Measurements from ENCODE around the gene KIF3B.
"Not testable (repeated sequence)": the region's sequence is repeated elsewhere in the genome, so short reads cannot be mapped to it uniquely, and the experiment has no call there.

Gene KIF3B

DNA sequence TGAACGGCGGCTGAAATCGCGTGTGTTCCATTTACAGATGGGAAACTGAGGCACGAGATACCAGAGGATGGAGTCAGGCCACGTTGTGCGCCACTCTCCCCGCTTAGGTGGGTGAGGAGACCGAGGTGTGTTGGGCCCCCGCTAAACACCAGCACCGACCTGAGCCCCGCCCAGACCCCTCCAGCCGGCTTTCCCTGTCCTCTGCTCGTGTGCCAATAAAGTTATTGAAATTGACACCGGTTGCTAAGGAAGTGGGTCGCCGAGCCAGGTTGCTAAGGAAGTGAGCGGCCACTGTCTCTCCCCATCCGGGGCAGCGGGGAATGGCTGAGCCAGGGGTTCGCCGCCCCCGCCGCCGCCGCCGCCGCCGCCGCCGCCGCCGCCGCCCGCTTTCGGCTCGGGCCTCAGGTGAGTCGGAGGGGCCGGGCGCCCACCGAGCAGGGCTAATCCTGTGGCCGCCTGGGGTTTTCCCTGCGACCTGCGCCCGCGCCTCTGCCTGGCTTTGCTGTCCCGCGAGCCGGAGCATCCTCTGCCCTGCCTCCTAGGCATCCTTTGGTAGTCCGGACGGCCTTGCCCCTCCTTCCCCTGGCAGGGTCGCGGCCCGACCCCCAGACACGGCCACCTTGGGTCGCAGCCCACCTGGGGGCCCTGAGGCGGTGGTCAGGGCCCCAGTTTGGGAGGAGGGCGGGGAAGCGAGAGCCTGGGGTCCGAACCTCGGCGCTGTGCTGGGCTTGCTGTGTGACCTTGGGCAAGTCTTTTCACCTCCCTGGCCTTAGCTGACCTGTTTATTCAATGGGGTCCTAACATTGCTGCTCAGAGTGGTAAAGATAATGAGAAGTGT, at the start of gene KIF3B:
KIF3B (plus strand) TSS at position 291 of the 838 bp plus-strand sequence. CDS start 32,127 bp downstream, outside the sequence.
- peak; percentile 93 for DNase-seq

DNA sequence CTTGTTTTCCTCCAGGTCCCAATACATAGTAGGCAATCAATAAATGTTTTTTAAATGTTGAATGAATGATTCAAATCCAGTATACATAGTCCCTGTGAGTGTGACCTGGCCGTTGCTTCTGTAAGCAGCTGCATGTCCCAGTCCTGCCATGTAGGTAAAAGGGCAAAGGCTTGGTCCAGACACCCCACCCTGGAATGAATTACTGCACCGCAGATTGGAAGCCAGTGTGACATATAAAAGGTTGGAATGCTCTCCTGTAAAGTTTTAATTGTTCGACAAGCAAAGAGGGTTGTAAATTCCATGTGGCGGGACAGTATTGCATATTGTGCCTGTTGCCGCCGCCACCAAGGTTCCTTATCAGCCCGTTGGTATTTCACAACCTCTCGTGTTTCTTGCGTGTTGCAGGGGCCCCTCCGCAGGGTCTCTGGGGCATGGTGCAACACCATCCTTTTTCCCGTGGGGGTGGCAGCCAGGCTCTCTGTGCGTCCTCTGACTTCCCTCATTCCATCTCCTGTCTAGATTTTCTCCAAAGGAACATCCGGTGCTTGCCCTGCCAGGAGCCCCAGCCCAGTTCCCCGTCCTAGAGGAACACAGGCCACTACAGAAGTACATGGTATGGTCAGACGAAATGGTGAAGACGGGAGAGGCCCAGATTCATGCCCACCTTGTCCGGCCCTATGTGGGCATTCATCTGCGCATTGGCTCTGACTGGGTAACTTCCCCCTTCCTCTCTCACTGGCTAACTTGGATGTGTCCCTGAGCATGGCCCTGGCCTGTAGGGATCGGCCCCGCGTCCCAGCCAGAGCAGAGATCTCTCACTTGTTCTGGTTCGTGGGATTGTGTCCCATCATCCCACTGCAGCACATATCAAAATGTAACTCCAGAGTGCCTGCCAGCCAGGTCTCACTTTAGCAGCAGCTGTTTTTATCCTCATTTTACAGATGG, 49.4 kb upstream of the KIF3B start:
- DNase-seq: no peak

DNA sequence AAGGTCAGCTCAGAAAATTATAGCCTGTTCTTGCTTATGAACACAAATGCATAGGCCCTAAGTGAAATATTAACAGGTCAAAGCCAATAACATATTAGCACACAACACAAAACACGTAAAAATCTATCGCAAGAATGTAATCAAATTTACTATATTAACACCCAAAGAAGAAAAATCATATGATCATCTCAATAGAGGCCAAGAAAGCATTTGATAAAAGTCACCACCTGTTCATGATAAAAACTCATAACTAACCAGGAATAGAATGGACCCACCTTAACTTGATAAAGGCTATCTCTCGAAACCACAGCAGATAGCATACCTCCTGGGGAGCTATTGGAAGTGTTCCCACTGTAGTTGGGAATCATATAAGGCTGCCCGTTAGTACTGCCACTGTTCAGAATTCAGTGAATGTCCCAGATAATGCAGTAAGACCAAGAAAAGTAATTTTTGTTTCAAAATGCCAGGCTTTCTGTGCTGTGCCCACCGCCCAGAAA, 48.2 kb upstream of the KIF3B start:
- DNase-seq: no peak

DNA sequence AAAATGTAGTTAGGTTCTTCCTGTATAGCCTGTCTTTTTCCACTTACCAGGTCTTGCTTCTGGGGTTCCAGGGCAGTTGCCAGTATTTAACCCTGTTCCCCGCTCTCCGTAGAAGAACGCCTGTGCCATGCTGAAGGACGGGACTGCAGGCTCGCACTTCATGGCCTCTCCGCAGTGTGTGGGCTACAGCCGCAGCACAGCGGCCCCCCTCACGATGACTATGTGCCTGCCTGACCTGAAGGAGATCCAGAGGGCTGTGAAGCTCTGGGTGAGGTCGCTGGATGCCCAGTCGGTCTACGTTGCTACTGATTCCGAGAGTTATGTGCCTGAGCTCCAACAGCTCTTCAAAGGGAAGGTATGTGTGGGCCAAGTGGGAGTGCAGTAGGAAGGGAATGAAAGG, 46.7 kb upstream of the KIF3B start:
- DNase-seq: no peak

DNA sequence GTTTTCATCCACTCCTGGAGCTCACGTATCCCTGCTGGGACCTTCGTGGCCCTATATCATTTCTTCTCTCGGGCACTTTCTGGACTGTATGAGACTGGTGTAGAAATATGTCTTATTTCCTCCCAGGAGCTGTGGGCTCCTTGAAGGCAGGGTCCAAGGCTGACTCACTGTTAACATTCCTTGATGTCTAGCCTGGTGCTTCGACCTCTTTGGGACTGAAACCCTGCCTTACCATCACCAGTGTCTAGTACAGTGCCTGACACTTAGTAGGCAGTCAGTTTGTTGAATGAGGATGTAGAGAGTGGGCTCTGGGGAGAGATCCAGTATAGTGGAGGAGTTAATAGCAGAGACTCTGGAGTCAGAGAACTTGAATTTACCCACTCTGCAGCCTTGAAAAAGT, 46.2 kb upstream of the KIF3B start:
- DNase-seq: no peak

DNA sequence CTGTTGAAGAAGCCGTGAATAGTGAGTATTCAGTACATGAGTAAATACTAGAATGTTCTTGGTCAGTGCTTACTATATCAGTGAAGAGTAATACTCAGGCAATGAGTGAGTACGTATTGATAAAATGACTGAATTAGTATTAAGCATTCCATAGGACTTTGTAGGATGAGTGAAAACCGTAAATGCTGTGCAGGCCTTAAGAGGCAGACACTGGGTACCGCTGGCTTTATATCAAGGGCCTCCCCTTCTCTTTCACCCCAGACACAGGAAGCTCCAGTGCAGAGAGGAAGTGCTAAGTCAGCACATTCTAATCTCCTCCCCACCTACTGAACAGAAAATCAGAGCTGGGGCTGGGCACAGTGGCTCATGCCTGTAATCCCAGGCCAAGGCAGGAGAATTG, 45.6 kb upstream of the KIF3B start:
- DNase-seq: peak; percentile 71

DNA sequence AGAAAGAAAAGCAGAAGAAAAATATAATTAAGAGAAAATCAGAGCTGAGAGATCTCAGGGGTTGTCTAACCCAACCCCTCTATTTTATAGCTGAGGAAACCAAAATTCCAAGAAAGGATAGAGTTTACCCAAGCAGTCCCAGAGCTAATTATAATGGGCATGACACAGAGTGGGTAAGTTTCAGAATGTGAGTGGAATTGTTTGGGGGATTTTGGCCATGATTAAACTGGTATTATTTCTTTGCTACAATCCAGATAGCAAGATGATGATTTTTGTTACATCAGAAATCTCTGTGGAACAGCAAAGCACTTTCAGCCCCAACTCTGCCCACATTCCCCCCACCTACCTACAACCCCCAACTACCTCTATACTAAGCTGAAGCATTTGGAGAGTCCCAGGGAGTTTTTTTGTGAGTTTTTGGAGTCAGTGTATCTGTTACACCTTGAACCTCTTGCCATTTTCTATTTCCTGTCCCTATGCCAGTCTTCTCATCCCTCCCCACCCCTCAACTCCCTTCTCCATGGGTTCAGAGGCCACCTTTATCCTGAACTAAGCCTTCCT, 45.0 kb upstream of the KIF3B start:
- no peak for DNase-seq

DNA sequence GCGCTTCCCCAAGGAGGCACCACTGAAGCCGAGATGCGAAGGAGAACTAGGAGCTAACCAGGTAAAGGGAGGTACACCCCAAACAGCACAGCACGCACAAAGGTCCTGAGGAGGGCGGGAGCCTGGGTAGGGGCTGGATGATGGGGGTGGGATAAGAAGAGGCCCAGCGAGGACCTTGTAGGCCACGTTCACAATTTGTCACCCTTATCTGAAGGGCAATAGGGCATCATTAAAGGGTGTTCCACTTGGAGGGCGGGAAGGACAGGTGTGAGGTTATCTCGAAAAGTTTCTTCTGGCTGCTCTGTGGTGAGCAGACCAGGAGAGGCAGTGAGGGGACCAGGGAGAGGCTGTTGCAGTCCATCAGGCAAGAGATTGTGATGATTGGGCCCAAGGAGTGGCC, 44.2 kb upstream of the KIF3B start:
- DNase-seq: no peak

DNA sequence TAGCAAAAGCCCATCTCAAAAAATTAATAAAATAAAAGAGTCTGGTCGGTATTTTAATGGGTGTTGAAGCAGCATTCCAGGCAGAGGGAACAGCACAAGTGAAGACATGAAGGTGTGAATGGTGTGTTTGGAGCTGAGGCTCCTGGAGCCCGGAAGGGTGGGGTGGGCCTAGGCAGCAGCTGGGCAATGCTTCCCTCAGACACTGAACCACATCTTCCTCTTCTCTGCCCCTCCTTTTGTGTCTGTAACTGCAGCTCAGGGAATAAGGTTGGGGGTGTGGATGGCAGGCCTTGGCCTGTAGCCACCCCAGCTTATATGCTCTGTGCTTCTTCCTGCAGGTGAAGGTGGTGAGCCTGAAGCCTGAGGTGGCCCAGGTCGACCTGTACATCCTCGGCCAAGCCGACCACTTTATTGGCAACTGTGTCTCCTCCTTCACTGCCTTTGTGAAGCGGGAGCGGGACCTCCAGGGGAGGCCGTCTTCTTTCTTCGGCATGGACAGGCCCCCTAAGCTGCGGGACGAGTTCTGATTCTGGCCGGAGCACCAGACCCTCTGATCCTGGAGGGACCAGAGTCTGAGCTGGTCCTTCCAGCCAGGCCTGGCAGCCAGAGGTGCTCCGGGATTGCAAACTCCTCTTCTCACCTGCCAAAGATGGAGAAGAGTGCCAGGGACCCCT, 43.2 kb upstream of the KIF3B start:
- no peak for DNase-seq

DNA sequence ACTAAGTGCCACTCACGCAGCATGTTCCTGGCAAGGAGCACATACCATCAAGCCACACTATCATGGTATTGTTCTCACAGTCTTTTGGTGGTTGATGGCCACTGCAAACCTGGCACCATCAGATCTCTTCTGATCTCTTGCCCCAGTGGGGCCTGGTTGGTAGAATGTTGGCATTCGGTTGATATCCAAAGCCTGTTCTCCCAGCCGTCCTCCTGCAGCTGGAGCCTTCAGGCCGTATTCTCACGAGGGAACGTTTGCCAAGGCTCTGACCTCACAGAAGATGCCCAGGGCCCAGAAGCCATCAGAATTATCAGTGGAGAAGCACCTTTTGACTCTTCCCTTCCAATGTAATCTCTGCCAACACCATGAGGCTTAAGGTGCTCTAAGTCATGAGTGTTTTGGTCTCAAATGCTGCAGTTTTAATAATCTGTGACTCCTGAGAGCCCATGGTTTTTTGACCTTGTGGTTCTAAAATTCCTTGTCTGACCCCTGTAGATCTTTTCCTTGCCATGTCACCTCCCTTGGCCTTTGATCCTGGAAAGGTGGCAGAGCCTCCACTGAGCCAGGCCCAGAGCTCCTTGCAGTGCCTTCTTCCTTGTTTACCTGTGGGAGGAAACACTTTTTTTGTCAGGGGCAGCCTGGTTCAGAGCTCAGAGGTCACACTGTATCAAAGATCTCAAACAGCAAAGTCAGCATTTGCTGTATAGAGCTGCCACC, 42.0 kb upstream of the KIF3B start:
- DNase-seq: no peak

DNA sequence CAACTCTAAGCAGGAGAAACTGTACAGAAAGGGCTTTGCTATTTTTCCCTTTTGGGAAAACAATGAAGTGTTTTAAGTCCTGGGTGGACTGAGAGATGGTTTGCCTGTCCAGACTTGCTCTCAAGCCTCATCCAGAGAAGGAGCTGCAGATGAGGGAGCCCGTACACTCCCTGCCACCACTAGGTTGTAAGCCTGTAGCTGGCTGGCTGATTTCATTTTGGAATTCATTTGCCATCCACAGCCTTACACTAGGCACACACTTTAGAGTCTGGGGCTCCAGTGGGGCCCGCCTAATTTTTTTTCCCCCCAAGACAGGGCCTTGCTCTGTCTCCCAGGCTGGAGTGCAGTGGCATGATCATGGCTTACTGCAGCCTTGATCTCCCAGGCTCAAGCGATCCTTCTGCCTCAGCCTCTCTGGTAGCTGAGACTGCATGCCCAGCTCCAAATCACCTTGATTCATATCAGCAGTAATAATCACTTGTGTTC, 41.4 kb upstream of the KIF3B start:
- no peak for DNase-seq

DNA sequence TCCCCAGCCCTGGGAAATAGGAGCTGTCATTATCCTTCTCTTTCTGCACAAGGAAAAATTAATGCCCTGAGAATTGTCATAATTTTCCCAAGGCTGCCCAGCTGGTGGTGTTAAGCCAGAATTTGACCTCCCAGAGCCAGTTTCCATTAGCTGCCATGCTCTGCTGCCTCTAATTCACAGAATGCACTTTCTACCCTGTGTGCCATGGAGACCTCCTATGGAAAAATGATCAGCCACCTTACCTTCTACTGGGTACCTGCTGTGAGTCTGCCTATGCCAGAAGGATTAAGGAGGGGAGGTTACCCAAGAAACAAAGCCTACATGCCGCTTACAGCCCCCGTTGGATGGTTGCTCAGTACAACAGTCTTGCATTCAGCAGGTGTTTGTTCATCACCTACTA, 40.6 kb upstream of the KIF3B start:
- no peak for DNase-seq

DNA sequence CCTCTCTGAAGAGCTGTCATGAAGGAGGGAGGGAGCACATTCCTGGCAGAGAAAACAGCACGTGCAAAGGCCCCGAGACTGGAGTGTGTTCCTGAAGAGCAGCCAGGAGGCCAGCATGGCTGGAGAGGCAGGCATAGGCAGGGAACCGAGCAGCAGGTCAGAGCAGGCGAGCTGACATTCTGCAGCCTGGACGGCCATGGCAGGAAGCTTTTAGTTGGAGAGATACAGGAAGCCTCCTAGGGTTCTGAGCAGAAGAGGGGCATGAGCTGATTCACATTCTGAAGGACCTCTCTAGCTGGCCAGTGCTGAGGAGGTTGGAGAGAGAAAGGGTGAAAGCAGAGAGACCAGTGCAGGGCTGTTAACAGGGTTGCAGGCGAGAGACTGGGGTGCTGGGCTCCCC, 40.0 kb upstream of the KIF3B start:
- no peak for DNase-seq

DNA sequence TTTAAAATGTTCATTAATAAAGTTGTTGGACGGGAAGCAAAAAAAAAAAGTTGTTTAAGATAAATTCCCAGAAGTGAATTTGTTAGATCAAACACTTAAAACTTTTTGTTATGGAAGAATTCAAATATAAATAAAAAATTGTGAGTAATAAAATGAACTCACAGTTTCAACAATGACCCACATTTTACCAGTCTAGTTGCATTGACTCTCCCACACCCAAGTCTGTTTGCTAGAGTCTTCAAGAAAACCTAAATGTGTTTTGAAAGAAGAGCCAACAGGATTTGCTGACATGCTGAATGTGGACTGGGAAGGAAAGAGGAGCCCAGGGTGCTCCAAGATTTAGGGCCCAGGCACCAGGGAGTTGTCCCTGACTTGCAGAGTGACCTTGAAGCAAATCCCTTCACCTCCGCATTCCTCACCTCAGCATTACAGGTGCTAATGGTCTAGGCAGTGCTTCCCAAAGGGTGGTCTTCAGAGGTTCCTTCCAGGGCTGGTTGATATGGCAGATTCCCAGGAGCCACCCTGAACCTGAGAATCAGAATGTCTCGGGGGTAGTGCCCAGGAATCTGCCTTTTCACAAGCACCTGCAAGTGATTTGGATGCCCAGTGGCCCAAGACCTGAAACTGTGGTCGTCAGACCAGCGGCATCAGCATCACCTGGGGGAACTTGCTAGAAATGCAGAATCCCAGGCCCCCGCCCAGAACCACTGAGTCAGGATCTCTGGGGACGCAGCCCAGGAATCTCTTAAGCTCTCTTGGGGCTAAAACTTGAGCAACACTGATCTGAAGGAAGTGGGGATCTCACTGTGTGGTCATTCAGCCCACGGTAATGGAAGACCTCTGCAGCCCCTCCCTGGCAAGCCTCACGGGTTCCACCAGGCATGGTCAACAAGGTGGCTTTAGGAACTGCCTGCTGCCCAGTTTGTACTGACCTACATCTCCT, 38.7 kb upstream of the KIF3B start:
- DNase-seq: no peak

DNA sequence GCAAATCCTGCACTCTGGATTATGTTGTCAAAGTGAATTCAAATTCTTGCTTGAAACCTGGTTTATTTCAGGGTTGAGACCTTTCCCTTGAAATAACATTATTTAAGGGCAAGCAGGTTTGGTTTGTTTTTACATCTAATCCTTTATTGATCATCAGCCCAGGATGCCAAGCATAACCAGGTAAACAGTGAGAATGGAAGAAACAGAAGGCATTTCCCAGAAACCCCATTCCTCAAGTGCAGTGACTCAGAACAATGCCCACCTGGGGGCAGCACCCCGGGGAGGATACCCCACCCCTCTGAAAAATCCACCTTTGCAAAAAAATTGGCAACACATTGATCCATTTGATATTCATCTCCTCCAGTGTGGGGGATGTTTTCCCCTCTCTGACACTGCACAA, 37.2 kb upstream of the KIF3B start:
- DNase-seq: no peak

DNA sequence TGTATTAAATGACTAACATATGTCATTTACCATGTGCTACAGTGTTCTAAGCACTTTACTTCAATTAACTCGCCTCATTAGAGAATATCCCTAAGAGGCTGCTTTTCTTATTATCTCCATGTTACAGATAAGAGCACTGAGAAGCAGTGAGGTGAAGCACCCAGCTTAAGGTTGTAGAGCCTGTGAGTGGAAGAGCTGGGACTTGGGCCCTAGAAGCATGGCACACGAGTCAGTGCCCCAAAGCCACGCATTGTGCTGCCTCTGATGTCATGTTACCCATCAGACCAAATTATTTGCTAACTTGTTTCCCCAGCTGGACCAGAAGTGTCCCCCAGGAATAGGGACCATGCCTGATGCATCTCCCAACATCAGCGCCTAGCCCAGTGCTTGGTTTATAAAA, 35.6 kb upstream of the KIF3B start:
- DNase-seq: no peak

DNA sequence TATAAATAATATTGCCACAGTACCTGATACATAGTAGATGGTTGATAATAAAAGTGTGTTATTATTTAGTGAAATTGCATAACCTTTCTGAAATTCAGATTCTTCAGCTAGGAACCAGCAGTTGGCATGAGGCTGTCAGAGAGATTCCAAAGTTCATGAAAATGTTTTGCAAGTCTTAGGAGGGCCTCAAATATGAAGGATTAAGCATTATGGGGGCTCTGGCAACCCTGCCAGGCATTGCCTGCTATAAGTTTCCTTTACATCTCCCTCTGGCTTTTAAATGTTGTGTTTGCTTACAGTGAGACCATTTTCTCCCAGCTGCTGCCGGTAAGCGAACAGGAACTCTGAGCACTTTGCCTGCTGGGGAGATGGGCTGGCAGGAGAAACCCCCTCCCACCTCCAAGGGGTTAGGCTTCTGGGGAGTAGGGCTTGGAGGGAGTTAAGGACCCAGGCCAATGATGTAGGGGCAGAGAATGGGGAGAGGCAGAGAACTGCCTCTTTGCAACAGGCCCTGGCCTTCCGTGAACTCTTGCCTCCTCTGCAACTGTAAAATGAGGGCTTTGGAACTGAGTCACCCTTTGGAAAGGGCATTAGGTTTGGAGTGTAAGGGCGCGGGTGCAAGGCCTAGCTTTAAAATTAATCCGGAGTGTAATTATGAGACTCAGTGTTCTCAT, 33.2 kb upstream of the KIF3B start:
- DNase-seq: no peak

DNA sequence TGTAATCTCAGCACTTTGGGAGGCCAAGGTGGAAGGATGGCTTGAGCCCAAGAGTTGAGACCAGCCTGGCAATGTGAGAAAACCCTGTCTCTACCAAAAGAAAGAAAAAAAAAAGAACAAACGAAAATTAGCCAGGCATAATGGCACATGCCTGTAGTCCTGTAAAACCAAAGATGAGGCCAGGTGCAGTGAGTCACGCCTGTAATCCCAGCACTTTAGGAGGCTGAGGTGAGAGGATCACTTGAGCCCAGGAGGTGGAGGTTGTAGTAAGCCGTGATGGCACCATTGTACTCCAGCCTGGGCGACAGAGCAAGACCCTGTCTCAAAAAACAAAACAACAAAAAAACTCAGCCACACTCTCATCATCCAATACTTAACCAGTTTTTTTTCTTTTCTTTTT, 32.5 kb upstream of the KIF3B start:
- no peak for DNase-seq

DNA sequence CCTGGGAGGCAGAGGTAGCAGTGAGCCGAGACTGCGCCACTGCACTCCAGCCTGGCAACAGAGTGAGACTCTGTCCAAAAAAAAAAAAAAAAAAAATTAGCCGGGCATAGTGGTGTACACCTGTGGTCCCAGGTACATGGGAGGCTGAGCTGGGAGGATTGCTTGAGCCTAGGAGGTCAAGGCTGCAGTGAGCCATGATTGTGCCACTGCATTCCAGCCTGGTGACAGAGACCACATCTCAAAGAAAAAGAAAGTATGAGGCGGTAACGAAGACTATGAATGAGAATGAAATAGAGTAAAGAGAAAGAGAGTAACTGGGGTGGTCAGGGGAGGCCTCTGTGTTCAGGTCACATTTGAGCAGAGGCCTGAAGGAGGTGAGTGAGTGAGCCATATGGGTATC, 31.2 kb upstream of the KIF3B start:
- DNase-seq: not testable (repeated sequence)

DNA sequence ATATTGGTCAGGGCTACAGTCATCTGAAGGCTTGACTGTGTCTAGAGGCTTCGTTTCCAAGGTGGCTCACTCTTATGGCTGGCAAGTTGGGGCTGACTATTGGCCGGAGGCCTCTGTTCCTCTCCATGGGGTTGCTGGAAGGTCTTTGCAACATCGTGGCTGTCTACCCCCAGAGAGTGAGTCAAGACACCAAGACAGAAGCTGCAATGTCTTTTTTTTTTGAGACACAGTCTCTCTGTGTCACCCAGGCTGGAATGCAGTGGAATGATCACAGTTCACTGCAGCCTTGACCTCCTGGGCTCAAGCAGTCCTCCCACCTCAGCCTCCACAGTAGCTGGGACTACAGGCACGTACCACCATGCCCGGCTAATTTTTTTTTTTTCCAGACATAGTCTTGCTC, 29.4 kb upstream of the KIF3B start:
- no peak for DNase-seq

All from CD4-positive, alpha-beta T cell treated with Interleukin-17A for 1 hour (primary cell).